ENCODE measurements around the gene ZNF581.

GRCh38 chr19:55650602-55651230 is 7.3 kb downstream of the ZNF581 start:
- TF ChIP-seq CTCF (IDR thresholded peaks at IDR 0.05 in 4 of 5, conservative IDR thresholded peaks at IDR 0.05 in 1 of 5) (no peak), POLR2A (IDR thresholded peaks at IDR 0.05) (no peak)

Data from gastrocnemius medialis (tissue), 4 donors.